CD14-positive monocyte (primary cell): ENCODE data around the gene PRRX2. TPM values are rescaled to one million over a fixed set of nuclear protein-coding genes. Genes with fewer than 3 reads are reported as not detected.

Experiments
- DNase-seq, 3 donors: peaks; one replicate each; pipeline ENCODE4 v3.0.0-alpha.2; 2011 to 2022
- H2AFZ ChIP-seq: 2 replicates; pipeline ENCODE4 v1.6.0; 2012; ENCODE audit warnings: mild to moderate bottlenecking, low read depth, low read length, inconsistent platforms; ENCODE audit not compliant: insufficient read depth, poor library complexity, severe bottlenecking
- H3K27ac ChIP-seq, 2 donors: 1 replicate in 1 of 2; 2 replicates in 1 of 2; pipeline ENCODE4 v1.5.1; 2012 to 2013; ENCODE audit warnings: low read length in 2 of 2, control low read depth in 1 of 2, inconsistent platforms in 1 of 2, low read depth in 1 of 2, mild to moderate bottlenecking in 1 of 2
- H3K27me3 ChIP-seq, 2 donors: one replicate each; pipeline versions ENCODE4 v1.6.0 to v1.6.1; 2011 to 2013; ENCODE audit warnings: low read length in 2 of 2; ENCODE audit not compliant: control insufficient read depth in 2 of 2, insufficient read depth in 2 of 2
- H3K36me3 ChIP-seq, 2 donors: replicated peaks in 1 of 2; 1 replicate in 1 of 2; 2 replicates in 1 of 2; pipeline versions ENCODE4 v1.5.1 to v1.6.1; 2012 to 2013; ENCODE audit warnings: low read length in 2 of 2, control low read depth in 1 of 2, inconsistent platforms in 1 of 2, mild to moderate bottlenecking in 1 of 2; ENCODE audit not compliant: insufficient read depth in 2 of 2, control insufficient read depth in 1 of 2
- H3K4me1 ChIP-seq, 2 donors: 1 replicate in 1 of 2; 2 replicates in 1 of 2; pipeline versions ENCODE4 v1.5.1 to v1.6.1; 2012 to 2013; ENCODE audit warnings: low read length in 2 of 2, control low read depth in 1 of 2, inconsistent platforms in 1 of 2, mild to moderate bottlenecking in 1 of 2, moderate library complexity in 1 of 2; ENCODE audit not compliant: insufficient read depth in 2 of 2, control insufficient read depth in 1 of 2
- H3K4me2 ChIP-seq: replicated peaks from 2 replicates; pipeline ENCODE3; 2012; ENCODE audit warnings: low read length, moderate library complexity, mild to moderate bottlenecking; ENCODE audit not compliant: poor library complexity, severe bottlenecking; ENCODE audit errors: extremely low read depth
- H3K4me3 ChIP-seq, 3 experiments: fragments of 200-600 bp in 1 of 3; sonication (generic) in 1 of 3; replicated peaks in 1 of 3; 1 replicate in 2 of 3; 2 replicates in 1 of 3; pipeline ENCODE4 v1.5.1; 2011 to 2013; ENCODE audit warnings: low read length in 3 of 3, mild to moderate bottlenecking in 3 of 3, control low read depth in 2 of 3, low read depth in 2 of 3, inconsistent platforms in 1 of 3, moderate library complexity in 1 of 3
- H3K79me2 ChIP-seq: 2 replicates; pipeline ENCODE4 v1.6.0; 2012; ENCODE audit warnings: mild to moderate bottlenecking, control low read depth, inconsistent platforms, low read length, moderate library complexity; ENCODE audit not compliant: insufficient read depth
- H3K9ac ChIP-seq: 2 replicates; pipeline ENCODE4 v1.6.0; 2017; ENCODE audit warnings: low read length, mild to moderate bottlenecking; ENCODE audit not compliant: insufficient read depth, poor library complexity, severe bottlenecking
- H3K9me3 ChIP-seq, 2 donors: replicated peaks in 1 of 2; 1 replicate in 1 of 2; 2 replicates in 1 of 2; pipeline versions ENCODE4 v1.5.1 to v1.6.1; 2012 to 2013; ENCODE audit warnings: low read length in 2 of 2, control low read depth in 1 of 2; ENCODE audit not compliant: control insufficient read depth in 1 of 2, insufficient read depth in 1 of 2
- H4K20me1 ChIP-seq: 2 replicates; pipeline ENCODE4 v1.6.0; 2012; ENCODE audit warnings: mild to moderate bottlenecking, low read length, control low read depth, moderate library complexity; ENCODE audit not compliant: insufficient read depth
- H3K27ac Mint-ChIP-seq, 7 donors: one replicate each; pipeline ENCODE4 v1.8.0; 2020; ENCODE audit warnings: mild to moderate bottlenecking in 7 of 7, mixed read lengths in 7 of 7, moderate library complexity in 6 of 7, inconsistent platforms in 2 of 7
- H3K27me3 Mint-ChIP-seq, 3 donors: one replicate each; pipeline ENCODE4 v1.8.0; 2021 to 2022; ENCODE audit warnings: low read depth in 3 of 3, mild to moderate bottlenecking in 3 of 3, mixed read lengths in 3 of 3, moderate library complexity in 3 of 3, inconsistent platforms in 1 of 3
- H3K36me3 Mint-ChIP-seq, 2 donors: one replicate each; pipeline ENCODE4 v1.8.0; 2020; ENCODE audit warnings: mixed read lengths in 2 of 2, inconsistent platforms in 1 of 2, mild to moderate bottlenecking in 1 of 2
- H3K4me1 Mint-ChIP-seq: one replicate; pipeline ENCODE4 v1.8.0; 2020; ENCODE audit warnings: mild to moderate bottlenecking, mixed read lengths
- H3K4me3 Mint-ChIP-seq, 2 donors: one replicate each; pipeline ENCODE4 v1.8.0; 2020; ENCODE audit warnings: mild to moderate bottlenecking in 2 of 2, mixed read lengths in 2 of 2, moderate library complexity in 1 of 2
- H3K9me3 Mint-ChIP-seq, 7 donors: one replicate each; pipeline ENCODE4 v1.8.0; 2020 to 2022; ENCODE audit warnings: mixed read lengths in 7 of 7, mild to moderate bottlenecking in 6 of 7, moderate library complexity in 6 of 7, inconsistent platforms in 2 of 7
- CTCF ChIP-seq: fragments of 200-600 bp; IDR thresholded peaks from one replicate; pipeline ENCODE4 v1.8.0; 2022; ENCODE audit warnings: antibody characterized with exemption, mild to moderate bottlenecking
- WGBS: methylation state at CpG from one replicate; pipeline ENCODE4 v1.1.5; 2013; ENCODE audit warnings: missing lambda C conversion rate; ENCODE audit not compliant: insufficient coverage; 5-methylcytosine and 5-hydroxymethylcytosine counted together
- intact Hi-C, 2 donors: fragments of 100-400 bp; cut with micrococcal nuclease; formaldehyde crosslinking; loops; one replicate each; pipeline versions ENCODE4 v1.15.0 to v1.15.1; 2023
- polyA plus RNA-seq, 3 donors: library from polyadenylated mRNA; depleted of rRNA in 1 of 3; unstranded in 2 of 3; stranded (reverse) in 1 of 3; fragments of 300-500 nt in 2 of 3; fragments of >200 nt in 1 of 3; fragmentation: Illumina TruSeq in 2 of 3; gene quantifications; 1 replicate in 2 of 3; 2 replicates in 1 of 3; pipeline ENCODE4 v1.2.3, GENCODE V29; 2012 to 2021

PRRX2 gene
- polyA plus RNA-seq, 3 donors, result not detected

- Histone ChIP-seq H3K4me1 (no peaks in the 10 kb centered on the region), H3K79me2 (no peaks in the 10 kb centered on the region), H3K36me3 (no peaks in the 10 kb centered on the region), H3K4me2 (no peak overlapping the region), H2AFZ (no peak overlapping the region), H3K9me3 (no peaks in the 10 kb centered on the region), H3K27ac (no peak overlapping the region), H3K27me3 (no peaks in the 10 kb centered on the region), H3K4me3 (no peak overlapping the region), H4K20me1 (no peaks in the 10 kb centered on the region), H3K9ac (no peak overlapping the region)
- H3K27me3 Mint-ChIP-seq, result peaks cover 7 to 11% (median 10%) of the 10 kb centered on the region in 3 donors
- no peak overlapping the region for H3K27ac Mint-ChIP-seq
- intact Hi-C loops, result loop anchor here in 1 of 2 donors (10.0 kb wide), 1 partner anchor 586 kb away; no protein-coding TSS in a partner anchor
- WGBS, result 91% methylated on average over 15 of the region's 25 CpGs
- H3K4me3 Mint-ChIP-seq, result no peak overlapping the region
- no peaks in the 10 kb centered on the region for H3K4me1 Mint-ChIP-seq
- H3K36me3 Mint-ChIP-seq, result no peaks in the 10 kb centered on the region
- no peak for DNase-seq
- TF ChIP-seq CTCF, result peak; percentile 2
- H3K9me3 Mint-ChIP-seq, result peaks cover 0 to 3% (median 0%) of the 10 kb centered on the region in 7 donors
These were observed 55.6 kb downstream of the PRRX2 start for GRCh38 chr9:129720865-129721545.

DNA sequence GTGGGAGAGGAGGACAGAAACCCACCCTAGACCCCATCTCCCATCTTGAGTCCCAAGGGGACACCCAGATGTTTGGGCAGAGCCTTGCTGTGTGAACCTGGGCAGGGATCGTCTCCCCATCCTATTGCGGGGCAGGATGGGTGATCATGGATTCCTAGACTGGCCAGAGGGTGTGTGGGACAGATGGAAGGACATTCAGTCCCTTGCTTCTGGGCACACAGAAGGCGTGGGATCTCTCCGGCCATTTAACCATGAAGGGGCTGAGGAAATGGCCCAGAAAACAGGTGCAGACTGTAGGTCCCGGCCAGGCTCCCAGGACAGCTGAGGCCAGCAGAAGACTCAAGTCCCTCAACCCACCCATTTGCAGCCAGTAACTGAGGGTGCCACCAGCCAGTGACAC lies 57.5 kb downstream of the PRRX2 start:
- no peaks in the 10 kb centered on the region for H3K9me3 ChIP-seq
- peaks cover 0 to 3% (median 0%) of the 10 kb centered on the region in 7 donors for H3K9me3 Mint-ChIP-seq
- no peaks in the 10 kb centered on the region for H3K27me3 ChIP-seq
- H3K4me1 ChIP-seq, result peaks cover 3 to 4% of the 10 kb centered on the region in 2 donors
- H3K4me2 ChIP-seq, result no peak overlapping the region
- H3K4me3 ChIP-seq, result no peak overlapping the region
- no peaks in the 10 kb centered on the region for H3K36me3 Mint-ChIP-seq
- H3K9ac ChIP-seq, result no peak overlapping the region
- TF ChIP-seq CTCF, result no peak
- peaks cover 3% of the 10 kb centered on the region for H3K4me1 Mint-ChIP-seq
- H3K36me3 ChIP-seq, result no peaks in the 10 kb centered on the region
- no peak for DNase-seq
- 91% methylated on average over 4 of the region's 5 CpGs for WGBS
- intact Hi-C loops, result loop anchor here in 1 of 2 donors (10.0 kb wide), 1 partner anchor 588 kb away; no protein-coding TSS in a partner anchor
- H3K4me3 Mint-ChIP-seq, result no peak overlapping the region
- no peaks in the 10 kb centered on the region for H3K79me2 ChIP-seq
- H3K27ac Mint-ChIP-seq, result no peak overlapping the region
- no peaks in the 10 kb centered on the region for H4K20me1 ChIP-seq
- H3K27me3 Mint-ChIP-seq, result peaks cover 7 to 12% (median 12%) of the 10 kb centered on the region in 3 donors
- H3K27ac ChIP-seq, result no peak overlapping the region
- no peak overlapping the region for H2AFZ ChIP-seq
